ENCODE data around the gene ARID1B. TPM values are rescaled to one million over a fixed set of nuclear protein-coding genes. Genes with fewer than 3 reads are reported as not detected.

The ARID1B gene
- total and polyA plus RNA-seq, 10 of the 15 experiments (the other 5 are each of a cell fraction or from before 2014, with no cell fraction given): 24.7 to 133 (median 54.6) TPM

DNA sequence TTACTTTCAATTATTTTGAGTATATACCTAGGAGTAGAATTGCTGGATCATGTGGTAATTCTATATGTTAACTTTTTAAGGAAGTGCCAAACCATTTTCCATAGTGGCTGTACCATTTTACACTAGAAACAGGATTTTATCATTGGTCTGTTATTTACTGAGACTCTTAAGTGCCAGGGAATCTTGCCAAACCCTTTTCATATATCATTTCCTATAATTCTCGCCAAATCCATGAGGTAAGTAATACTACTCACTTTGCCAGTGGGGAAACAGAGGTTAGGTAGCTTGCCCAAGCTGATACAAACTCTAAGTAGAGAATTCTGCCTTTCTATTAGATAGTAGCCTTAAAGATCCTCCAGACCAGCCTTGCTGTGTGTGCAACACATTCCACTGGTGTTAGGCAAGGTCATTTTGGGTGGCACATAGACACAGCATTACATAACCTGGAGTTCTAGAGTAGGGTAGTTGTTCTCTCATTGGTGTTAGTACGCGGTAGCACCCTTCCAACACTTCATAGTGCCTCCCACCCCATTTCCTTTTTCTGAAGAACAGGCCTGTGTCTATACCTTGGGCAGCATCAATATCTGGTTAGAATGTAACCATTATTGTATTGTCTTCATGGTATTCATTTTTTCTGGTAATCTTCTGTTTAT lies 65.5 kb downstream of the ARID1B start:
- Histone ChIP-seq H4K20me1 (ENCODE audit: control insufficient read depth, insufficient read depth) (peaks cover 6% of the 10 kb centered on the region; the same call in 1 of the 2 replicates), H3K27ac (ENCODE audit: control insufficient read depth, insufficient read depth) (no peak overlapping the region), H3K36me3 (ENCODE audit: control insufficient read depth in 2 of 2, insufficient read depth in 2 of 2, low read length in 1 of 2) (peaks cover under 1 to 11% of the 10 kb centered on the region in 2 experiments; a peak in 3 of 4 replicates), H3K27me3 (replicated peaks in 1 of 2; ENCODE audit: control insufficient read depth in 2 of 2, insufficient read depth in 2 of 2, low read length in 1 of 2) (no peaks in the 10 kb centered on the region), H3K79me2 (ENCODE audit: control insufficient read depth, insufficient read depth, low read length) (peaks cover 94% of the 10 kb centered on the region), H3K4me3 (no peak overlapping the region), H3K9ac (ENCODE audit: control insufficient read depth, insufficient read depth, low read length) (no peak overlapping the region), H3K4me2 (ENCODE audit: control insufficient read depth, insufficient read depth) (no peak overlapping the region), H3K4me1 (ENCODE audit: control insufficient read depth, insufficient read depth, low read length) (peaks cover 23% of the 10 kb centered on the region), H2AFZ (ENCODE audit: control insufficient read depth, low read depth, low read length) (no peak overlapping the region), H3K9me3 (replicated peaks; ENCODE audit: control insufficient read depth, insufficient read depth, low read length) (no peaks in the 10 kb centered on the region)
- WGBS (ENCODE audit: insufficient coverage, insufficient replicate concordance, low lambda C conversion rate, missing lambda C conversion rate): 99% methylated on average over 3 of the region's 3 CpGs
- ATAC-seq (no peak), FAIRE-seq (no peak), DNase-seq (ENCODE audit: low read depth, low spot score) (no peak)
- BruUV-seq (replicated peaks): TSS peak; percentile 2
- intact Hi-C loops (cut with micrococcal nuclease; ENCODE audit: unreplicated experiment) (no loop called here), in situ Hi-C loops (cut with MboI) (no loop called here)
- ChIA-PET POLR2A (interaction anchor here (1.5 kb wide), 1 partner anchor 21 kb away, joined by 3 read pairs; no protein-coding TSS in a partner anchor), SMC1A (ENCODE audit: uncharacterized antibody, unreplicated experiment) (interaction anchor here (1.0 kb wide), 1 partner anchor 90 kb away, joined by 3 read pairs; no protein-coding TSS in a partner anchor), CTCF (interaction anchor here (1.0 kb wide), 1 partner anchor 10 kb away, joined by 4 read pairs; no protein-coding TSS in a partner anchor), RAD21 (ENCODE audit: unreplicated experiment) (interaction anchor here (0.6 kb wide), 1 partner anchor 45 kb away, joined by 3 read pairs; no protein-coding TSS in a partner anchor)
- TF ChIP-seq RB1 (IDR thresholded peaks at IDR 0.05; ENCODE audit: borderline replicate concordance) (no peak), NR2C2 (IDR thresholded peaks at IDR 0.05; ENCODE audit: borderline replicate concordance, control insufficient read depth, insufficient read length, low read depth) (no peak), BCLAF1 (IDR thresholded peaks at IDR 0.05) (no peak), IRF4 (IDR thresholded peaks at IDR 0.05; ENCODE audit: low read depth, low read length) (no peak), HSF1 (IDR thresholded peaks at IDR 0.05; ENCODE audit: low read depth, low read length) (no peak), STAT1 (conservative IDR thresholded peaks at IDR 0.05) (no peak), ZZZ3 (IDR thresholded peaks at IDR 0.05; ENCODE audit: control insufficient read depth, insufficient read length, low read depth) (no peak), RCOR1 (conservative IDR thresholded peaks at IDR 0.05; ENCODE audit: low read depth, low read length) (no peak), EP300 (IDR thresholded peaks at IDR 0.05; ENCODE audit: borderline replicate concordance in 1 of 2, control insufficient read depth in 1 of 2, low read depth in 2 of 2, low read length in 2 of 2) (no peak)
- TF ChIP-seq, protein P1, sequence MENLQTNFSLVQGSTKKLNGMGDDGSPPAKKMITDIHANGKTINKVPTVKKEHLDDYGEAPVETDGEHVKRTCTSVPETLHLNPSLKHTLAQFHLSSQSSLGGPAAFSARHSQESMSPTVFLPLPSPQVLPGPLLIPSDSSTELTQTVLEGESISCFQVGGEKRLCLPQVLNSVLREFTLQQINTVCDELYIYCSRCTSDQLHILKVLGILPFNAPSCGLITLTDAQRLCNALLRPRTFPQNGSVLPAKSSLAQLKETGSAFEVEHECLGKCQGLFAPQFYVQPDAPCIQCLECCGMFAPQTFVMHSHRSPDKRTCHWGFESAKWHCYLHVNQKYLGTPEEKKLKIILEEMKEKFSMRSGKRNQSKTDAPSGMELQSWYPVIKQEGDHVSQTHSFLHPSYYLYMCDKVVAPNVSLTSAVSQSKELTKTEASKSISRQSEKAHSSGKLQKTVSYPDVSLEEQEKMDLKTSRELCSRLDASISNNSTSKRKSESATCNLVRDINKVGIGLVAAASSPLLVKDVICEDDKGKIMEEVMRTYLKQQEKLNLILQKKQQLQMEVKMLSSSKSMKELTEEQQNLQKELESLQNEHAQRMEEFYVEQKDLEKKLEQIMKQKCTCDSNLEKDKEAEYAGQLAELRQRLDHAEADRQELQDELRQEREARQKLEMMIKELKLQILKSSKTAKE (IDR thresholded peaks at IDR 0.05; ENCODE audit: low read depth, poor library complexity, severe bottlenecking): no peak
- TF ChIP-seq, protein P2, sequence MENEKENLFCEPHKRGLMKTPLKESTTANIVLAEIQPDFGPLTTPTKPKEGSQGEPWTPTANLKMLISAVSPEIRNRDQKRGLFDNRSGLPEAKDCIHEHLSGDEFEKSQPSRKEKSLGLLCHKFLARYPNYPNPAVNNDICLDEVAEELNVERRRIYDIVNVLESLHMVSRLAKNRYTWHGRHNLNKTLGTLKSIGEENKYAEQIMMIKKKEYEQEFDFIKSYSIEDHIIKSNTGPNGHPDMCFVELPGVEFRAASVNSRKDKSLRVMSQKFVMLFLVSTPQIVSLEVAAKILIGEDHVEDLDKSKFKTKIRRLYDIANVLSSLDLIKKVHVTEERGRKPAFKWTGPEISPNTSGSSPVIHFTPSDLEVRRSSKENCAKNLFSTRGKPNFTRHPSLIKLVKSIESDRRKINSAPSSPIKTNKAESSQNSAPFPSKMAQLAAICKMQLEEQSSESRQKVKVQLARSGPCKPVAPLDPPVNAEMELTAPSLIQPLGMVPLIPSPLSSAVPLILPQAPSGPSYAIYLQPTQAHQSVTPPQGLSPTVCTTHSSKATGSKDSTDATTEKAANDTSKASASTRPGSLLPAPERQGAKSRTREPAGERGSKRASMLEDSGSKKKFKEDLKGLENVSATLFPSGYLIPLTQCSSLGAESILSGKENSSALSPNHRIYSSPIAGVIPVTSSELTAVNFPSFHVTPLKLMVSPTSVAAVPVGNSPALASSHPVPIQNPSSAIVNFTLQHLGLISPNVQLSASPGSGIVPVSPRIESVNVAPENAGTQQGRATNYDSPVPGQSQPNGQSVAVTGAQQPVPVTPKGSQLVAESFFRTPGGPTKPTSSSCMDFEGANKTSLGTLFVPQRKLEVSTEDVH (IDR thresholded peaks at IDR 0.05; ENCODE audit: low read depth, partially characterized antibody): no peak
- TF ChIP-seq, protein P3, sequence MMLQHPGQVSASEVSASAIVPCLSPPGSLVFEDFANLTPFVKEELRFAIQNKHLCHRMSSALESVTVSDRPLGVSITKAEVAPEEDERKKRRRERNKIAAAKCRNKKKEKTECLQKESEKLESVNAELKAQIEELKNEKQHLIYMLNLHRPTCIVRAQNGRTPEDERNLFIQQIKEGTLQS (IDR thresholded peaks at IDR 0.05; ENCODE audit: borderline replicate concordance, extremely low read depth, low read depth, low read length): no peak

All from GM12878 (cell line).